ENCODE results near the gene CUEDC1.
"Not testable (repeated sequence)": the region's sequence is repeated elsewhere in the genome, so short reads cannot be mapped to it uniquely, and the experiment has no call there.

Gene CUEDC1

DNA sequence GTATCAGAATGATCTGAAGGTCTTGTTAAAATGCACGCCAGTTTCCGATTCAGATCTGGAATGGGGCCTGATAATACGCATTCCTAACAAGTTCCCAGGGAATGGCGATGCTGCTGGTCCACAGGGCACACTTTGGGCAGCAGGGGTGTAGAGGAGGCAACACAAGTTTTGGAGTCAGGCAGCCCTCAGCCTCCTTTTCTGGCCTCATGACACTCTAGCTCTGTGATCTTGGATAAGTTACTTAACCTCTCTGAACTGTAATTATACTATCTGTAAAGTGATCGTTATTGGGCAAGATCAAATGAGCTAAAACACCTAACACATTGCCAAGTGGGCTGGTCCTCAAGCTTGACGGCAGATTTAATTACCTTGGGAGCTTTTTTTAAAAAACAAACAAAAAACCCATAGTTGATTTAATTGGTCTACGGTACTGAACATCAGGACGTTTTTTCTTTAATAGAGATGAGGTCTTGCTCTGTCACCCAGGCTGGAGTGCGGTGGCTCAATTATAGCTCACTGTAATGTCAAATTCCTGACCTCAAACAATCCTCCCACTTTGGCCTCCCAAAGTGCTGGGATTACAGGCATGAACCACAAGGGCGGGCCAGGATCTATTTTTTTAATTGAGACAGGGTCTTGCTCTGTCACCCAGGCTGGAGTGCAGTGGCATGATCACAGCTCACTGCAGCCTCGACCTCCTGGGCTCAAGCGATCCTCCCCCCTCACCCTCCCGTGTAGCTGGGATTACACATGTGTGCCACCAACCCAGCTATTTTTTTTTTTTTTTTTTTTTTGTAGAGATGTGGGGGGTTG lies 95.4 kb downstream of the CUEDC1 start:
- no peak for DNase-seq (ENCODE audit: low spot score)

DNA sequence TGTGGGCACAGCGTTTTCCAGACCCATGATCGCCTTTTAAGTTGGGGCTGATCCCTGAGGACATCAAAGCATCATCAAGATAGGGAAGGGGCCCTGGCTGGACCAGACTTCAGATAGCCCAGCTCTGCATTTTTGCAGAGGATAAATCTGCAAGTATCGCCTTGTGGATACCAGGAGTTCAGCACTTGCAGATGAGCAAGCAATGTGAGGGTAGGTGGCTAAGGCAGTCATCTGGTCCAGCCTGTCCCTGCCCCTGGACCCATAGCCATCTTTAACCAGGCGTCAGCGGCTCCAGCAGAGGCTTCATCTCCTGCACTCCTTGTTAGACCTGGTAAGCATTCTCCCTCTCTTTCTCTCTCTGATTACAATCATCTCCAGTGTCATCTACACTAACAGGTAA lies 96.4 kb downstream of the CUEDC1 start:
- no peak for DNase-seq (ENCODE audit: low spot score)

DNA sequence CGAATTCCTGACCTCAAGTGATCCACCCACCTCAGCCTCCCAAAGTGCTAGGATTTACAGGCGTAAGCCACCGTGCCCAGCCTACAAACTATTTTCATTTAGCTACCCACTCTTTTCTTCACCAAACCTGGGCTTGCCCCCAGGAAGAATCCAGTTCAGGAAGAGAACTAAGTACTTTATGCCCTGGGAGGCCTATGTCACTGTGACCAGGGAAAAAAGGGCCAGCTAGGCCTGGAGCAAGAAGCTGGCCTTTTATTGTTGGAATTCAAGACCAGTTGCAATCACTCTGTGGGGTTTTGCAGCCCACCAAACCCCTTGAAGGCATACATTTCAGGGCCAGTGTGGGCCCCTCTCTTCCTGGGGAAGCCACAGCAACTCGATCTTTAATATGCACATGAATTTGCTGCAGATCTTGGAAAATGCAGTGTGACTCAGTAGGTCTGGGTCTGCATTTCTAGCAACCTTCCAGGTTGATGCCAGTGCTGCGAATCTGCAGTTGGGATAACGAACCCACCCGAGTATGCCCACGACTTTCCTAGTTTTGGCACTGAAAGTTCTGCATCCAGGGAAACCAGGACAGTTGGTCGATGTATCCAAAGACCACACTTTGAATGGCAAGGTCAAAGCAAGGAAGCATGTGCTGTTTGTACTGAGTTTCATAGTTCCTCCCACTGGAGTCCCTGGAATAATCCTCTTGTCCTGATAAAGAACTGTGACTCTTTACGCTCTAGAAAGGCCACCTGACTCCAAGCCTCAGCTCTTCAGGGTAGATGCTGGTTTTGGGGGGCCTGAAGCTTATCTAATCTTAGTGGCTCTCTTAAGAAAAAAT lies 98.2 kb downstream of the CUEDC1 start:
- DNase-seq (ENCODE audit: low spot score), result no peak

DNA sequence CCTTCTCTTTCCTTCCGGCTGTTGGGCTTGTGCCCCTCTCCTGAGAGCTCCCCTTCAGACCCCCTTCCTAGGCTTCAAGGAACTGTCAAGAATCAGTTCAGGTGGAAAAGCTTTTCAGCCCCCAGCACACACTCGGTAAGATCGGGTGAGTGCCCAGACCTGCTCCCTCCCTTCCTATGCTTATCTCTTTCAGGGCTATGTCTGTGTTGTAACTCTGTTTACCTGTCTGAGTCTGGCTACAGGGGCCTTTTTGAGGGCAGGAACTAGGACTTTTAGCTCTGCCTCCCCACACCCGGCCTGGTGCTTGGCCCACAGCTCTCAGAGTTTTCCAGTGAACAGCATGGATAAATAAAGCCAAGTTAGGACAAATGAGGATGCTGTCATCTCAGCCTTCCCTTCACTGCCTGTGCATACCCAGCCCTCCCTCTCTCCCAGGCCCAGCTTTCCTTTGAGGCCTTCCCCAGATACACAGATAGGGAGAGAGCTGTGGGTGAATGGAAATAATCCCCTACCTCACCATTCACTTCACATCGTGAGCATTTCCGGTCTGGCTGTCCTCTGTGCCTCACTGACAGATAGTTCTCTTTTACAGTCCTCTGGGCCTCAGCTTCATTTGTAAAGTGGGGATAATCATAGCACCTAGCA lies 99.7 kb downstream of the CUEDC1 start:
- DNase-seq (ENCODE audit: low spot score), result no peak

DNA sequence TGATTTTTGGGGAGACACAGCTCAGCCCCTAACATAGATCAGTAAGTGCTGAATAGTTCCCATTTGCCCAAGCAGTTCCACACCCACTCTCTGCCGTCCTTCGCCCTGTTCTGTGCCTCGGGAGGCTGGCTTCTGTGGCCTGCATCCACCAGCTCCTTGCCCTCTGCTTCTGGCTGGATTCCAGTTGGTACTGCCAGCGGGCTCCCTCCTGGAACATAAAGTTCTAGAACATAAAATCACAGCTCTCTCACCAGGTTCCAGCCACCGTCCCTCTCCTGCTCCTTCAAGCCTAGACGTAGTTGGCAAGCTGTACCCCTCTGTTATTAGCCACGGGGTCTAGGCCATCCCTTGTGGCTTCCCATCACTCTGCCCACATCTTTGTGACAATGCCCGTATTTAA lies 101.5 kb downstream of the CUEDC1 start:
- no peak for DNase-seq (ENCODE audit: low spot score)

DNA sequence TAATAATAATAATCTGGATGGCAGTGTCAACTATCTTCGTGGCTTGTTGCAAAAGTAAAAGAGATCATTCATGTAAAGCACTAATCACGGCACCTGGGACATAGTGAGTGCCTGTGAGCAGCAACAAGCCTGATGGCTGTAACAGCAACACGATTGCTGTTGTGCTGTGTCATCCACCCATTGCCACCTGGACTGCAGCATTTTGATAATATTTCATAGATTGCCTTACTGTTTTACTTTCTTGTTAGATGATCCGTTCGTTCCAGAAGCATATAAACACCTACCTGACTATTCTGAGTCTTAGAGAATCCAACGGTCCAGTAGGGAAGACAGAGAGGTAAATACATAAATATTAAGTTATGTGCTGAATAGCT lies 102.3 kb downstream of the CUEDC1 start:
- DNase-seq (ENCODE audit: low spot score), result no peak

DNA sequence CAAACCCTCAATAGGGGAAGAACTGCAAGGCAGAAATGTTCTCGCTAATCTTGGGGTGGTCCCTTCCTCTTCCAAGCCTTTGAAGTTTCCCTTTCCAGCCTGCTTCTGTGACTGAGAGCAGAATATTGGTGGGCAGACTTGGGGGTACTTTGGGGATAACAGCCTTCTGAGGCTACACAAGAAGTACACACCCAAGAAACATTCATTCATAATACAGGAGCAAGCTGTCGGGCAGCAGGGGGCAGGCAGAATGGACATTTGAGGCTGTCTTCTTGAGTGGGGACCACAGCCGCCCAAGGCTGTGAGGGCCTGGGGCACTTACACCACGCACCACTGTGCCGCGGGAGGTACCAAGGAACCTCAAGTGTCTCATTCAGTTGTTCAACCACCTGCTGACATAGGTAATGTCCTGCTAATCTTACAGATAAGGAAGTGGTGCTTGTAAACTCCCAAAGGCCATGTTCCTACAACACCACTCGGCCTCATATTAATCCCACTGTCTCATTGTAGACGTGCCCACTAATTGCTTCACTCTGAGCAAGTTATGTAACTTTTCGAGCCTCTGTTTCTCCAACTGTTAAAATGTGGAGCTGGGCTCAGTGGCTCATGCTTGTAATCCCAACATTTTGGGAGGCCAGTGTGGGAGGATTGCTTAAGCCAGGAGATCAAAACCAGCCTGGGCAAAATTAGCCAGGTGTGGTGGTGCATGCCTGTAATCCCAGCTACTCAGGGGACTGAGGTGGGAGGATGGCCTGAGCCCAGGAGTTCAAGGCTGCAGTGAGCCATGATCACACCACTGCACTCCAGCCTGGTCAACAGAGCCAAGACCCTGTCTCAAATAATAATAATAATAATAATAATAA lies 102.9 kb downstream of the CUEDC1 start:
- DNase-seq (ENCODE audit: low spot score), result no peak

DNA sequence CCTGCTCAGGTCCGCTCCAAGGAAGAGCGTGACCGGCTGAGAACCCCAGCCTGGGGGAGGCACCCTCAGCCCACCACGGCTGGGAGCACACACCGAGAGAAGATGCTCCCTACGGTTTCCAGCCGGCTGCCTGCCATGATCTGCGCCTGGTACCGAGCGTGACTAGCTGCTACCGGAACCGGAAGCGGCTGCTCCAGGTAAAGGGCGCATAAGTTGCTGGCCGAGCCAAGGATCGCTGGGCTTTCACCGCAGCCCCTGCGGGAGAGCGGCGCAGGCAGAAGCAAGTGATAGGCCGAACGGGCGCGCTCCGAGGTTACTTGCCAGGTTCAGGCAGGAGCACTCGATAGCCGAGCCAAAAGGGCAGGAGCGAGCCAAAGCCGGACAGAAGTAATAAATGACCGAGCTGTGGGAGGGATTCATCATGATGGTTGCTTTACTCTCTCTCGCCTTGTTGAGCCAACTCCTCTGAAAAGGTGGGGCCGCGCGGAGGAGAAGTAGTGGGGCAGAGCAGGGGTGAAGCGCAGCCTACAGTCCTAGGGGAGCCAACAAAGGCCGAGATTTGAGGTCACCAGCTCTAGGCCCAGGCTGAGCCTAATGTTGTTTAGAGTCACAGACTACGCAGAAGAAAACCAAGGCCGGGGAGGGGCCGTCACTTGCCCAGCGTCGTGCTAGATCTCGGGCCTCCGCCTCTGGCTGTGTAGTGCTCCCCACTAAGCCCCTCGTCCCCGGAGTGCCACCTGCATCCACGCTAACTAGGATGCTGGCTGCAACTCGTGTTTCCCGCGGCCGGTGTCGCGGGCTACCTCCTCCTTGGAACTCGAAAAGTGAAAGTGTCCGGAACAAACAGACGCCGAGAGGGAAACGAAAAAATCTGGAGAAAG lies 105.1 kb downstream of the CUEDC1 start, which contains the start of gene MRPS23:
MRPS23 (minus strand) TSS at position 171 of the 881 bp plus-strand sequence; CDS start at position 137, 34 bp downstream.
- DNase-seq (ENCODE audit: low spot score), result peak; percentile 93

DNA sequence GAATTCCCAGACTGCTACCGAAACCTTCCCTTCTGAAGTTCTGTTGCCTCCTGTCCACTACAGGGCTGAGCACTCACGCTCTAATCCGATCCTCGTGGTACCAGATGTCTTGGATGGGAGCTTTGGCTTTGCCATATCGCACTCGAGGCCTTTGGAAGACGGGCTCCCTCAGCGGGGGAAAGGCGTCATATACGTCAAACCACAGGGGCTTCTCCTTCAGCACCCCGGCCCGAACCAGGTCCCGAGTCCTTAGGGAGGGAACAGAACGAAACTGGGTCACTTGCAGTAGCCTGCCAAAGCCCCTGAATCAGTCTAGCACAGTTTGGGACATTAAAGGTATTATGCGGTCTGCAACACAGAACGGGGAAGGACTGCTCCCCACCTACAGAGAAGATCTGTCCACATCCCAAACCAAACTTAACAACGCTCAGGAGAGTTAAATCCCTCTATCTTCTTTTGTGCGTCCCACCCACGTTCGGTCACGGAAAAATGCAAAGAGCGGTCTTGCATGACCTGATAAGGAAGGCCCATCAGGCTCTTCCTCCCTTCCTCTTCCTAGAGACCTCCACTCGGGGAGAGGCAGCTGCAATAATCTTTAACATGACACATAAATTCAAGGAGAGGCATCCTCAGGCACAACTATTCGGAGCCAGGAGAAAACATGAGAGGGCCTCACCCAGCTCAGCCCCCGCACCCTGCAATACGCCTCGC lies 105.9 kb downstream of the CUEDC1 start:
- no peak for DNase-seq (ENCODE audit: low spot score)

DNA sequence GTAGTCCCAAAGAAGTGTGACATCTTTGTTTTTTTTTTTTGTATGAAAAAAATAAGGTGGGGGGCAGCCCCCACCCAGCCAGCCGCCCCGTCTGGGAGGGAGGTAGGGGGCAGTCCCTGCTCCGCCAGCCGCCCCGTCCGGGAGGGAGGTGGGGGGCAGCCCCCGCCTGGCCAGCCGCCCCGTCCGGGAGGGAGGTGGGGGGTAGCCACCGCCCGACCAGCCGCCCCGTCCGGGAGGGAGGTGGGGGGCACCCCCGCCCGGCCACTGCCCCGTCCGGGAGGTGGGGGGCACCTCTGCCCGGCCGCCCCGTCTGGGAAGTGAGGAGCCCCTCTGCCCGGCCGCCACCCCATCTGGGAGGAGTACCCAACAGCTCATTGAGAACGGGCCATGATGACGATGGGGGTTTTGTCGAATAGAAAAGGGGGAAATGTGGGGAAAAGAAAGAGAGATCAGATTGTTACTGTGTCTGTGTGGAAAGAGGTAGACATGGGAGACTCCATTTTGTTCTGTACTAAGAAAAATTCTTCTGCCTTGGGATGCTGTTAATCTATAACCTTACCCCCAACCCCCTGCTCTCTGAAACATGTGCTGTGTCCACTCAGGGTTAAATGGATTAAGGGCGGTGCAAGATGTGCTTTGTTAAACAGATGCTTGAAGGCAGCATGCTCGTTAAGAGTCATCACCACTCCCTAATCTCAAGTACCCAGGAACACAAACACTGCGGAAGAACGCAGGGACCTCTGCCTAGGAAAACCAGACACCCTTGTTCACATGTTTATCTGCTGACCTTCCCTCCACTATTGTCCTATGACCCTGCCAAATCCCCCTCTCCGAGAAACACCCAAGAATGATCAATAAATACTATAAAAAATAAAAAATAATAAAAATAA lies 108.9 kb downstream of the CUEDC1 start:
- DNase-seq (ENCODE audit: low spot score), result not testable (repeated sequence)

DNA sequence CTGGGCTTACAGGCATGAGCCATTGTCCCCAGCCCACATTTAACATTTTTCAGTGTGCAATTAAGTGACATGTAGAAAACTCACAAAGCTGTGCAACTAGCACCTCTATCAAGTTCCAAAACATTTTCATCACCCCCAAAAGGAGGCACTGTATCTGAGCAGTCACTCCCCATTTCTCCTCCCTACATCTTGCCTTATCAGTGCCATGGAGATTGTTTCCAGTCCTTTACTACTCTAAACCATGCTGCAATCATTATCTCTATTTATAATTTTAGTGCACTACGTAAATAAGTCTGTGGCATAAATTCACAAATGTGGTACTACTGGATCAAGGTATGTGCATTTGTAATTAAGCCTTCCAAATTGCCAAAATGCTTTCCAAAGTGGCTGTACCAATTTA lies 112.9 kb downstream of the CUEDC1 start:
- DNase-seq (ENCODE audit: low spot score), result no peak

DNA sequence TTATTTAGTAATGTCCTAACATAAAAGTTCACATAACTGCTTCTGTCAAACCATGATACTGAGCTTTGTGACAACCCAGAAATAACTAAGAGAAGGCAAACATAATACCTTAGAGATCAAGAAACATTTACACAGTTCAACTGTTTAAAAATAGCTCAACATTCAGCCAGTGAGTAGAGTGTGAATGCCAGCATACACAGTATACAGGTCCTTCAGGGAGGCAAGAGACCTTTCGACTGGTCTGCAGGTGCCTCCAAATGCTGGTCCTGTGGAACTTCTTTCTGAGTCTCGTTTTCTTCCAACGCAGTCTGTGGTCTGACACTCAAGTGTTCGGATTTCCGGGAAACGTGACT lies 115.7 kb downstream of the CUEDC1 start:
- DNase-seq (ENCODE audit: low spot score), result no peak

DNA sequence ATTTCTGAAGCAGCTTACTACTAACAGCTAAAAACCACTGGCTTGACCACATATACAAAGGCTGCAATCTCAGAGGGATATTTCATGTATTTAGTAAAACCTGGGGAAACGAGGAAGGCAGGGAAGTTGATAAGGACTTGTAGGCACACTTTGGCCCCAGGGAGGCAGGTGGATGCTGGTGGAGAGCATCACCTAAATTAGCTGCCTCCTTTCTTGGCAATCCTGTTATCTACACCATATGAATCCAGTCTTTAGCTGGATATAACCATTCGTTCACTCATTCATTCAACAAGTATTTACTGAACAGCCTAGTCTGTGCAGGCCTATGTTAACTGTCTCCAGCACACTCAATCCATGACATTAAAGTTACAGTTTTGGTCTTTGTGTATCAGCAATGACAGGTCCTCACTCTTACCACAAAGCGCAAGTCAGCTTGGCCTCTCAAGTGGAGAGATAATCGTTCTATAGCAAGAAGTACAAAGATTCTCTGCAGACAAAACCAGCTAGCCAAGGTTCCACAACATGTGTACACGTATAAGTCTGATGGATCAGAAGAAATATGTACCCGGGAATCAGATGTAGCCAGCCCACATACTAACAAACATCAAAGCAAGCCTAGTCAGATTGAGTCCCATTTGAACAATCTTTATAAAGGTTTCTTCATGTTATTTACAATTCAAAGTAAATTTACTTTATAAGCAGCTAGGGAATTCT lies 116.2 kb downstream of the CUEDC1 start:
- DNase-seq (ENCODE audit: low spot score), result no peak

DNA sequence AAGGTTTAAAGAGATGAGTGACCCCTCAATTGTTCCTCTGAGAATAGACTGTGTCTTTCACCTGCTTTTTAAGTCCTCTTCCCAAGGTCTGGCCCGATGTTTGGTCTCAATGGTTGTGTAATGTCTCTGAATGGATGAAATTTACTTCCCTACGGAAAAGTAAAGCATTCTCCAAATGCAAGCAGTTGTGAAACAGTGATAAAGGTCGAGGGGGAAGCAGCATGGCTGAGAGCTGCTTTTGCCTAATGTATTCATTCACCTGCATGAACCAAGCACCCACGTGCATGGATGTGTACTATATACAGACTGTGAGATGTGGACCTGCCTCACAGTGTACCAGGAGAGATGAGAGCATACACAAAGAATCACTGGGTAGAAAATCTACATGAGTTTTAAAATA lies 116.8 kb downstream of the CUEDC1 start:
- no peak for DNase-seq (ENCODE audit: low spot score)

DNA sequence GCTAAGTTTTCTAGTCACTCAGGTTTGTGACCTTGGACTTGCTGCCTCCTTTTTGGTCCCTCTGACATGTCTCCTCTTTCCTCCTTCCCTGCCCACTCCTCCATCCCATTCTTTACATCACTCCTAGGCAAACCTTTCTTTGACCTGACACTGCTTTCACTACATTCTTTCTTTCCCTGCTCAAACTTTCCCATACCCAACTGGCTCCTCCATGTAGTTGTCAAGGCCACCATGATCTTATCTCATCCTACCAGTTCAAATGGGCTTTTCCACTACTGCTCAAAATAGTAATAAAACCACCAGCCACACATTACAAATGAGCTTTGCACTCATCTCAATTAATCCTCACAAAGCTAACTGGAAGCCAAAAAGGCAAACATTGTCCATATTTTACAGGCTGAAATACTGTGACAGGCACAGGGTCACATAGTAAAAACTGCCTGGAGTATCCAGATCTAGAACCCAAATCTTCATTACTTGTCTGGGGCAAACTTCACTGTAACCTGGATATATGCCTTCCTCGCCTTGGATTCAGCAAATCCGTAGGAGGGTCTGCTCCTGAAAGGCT lies 119.8 kb downstream of the CUEDC1 start:
- DNase-seq (ENCODE audit: low spot score), result no peak

DNA sequence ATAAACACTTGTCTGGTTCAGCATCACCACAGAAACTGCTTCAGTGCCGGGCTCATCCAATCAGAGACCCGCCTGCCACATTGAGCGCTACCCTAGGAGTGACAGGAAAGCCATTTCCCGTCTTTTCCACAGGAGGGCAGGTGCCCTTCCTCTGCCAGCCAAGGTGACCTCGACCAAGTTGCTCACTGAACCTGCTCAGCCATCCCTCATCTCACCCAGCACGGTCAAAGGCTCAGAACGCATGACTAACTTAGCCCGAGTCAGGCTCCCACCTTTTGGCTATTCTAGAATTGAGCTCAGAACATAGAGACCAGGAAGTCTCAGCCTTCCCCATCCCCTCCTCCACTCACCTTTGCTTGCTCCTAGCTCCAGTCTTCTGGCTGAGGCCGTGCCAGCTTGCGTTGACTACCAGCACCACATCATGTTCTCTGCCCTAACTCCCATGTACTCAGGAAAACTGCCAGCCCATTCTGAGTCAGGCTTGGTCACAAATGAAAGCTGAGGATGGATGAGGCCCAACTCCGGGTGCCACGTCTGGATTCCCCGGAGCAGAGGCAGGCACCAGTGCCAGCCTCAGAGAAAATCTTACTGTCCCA lies 121.0 kb downstream of the CUEDC1 start:
- DNase-seq (ENCODE audit: low spot score), result no peak

DNA sequence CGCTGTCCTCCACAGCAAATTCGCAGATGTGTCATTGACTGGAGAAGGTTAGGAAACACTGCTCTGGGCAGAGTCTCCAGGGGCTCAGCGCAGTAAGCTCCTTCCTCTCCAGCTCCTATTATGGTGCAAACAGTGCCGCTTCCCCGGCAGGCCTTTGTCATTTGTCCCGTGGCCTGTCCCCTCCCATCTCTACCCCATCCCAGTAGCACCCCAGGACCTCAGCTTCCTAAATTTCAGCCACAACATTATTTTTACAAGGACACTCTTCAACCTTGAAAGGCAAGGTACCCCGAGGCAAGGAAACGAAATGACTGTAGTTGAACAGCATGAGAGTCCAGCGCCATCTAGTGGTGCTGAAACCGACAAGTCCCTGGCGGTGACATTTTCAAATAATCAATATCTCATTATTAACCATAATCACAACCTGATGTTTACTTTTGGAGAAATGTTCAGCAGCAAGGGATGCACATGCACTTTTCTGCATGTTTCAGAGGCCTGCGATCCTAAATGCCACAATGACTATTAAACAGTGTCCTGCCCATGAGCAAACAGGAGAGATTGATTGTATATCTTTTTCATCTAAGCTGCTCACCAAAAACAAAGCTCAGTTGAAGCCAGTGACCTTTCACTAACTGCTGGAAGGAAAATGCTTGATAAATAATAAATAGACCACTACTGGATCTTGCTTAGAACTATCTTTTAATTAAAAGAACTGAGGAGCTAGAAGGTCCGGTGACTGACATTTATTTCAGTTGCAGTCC lies 121.9 kb downstream of the CUEDC1 start:
- peak; percentile 66 for DNase-seq (ENCODE audit: low spot score)
